NCI-H146 treated with DMSO at 0.1 percent for 48 hours (cell line): Measurements from ENCODE around the gene SSX7.
"Not testable (repeated sequence)": the region's sequence is repeated elsewhere in the genome, so short reads cannot be mapped to it uniquely, and the experiment has no call there.

Experiments
- DNase-seq: peaks from one replicate; lab custom pipeline; 2025; ENCODE audit not compliant: unreplicated experiment; lab: John Stamatoyannopoulos, UW

The SSX7 gene, protein sequence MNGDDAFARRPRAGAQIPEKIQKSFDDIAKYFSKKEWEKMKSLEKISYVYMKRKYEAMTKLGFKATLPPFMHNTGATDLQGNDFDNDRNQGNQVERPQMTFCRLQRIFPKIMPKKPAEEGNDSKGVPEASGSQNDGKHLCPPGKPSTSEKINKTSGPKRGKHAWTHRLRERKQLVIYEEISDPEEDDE

GRCh38 chrX:52654800-52655199, at the start of gene SSX7:
Gene SSX7 (minus strand): TSS chrX:52654900. CDS start chrX:52653472, 1,428 bp downstream.
- DNase-seq = not testable (repeated sequence)

DNA sequence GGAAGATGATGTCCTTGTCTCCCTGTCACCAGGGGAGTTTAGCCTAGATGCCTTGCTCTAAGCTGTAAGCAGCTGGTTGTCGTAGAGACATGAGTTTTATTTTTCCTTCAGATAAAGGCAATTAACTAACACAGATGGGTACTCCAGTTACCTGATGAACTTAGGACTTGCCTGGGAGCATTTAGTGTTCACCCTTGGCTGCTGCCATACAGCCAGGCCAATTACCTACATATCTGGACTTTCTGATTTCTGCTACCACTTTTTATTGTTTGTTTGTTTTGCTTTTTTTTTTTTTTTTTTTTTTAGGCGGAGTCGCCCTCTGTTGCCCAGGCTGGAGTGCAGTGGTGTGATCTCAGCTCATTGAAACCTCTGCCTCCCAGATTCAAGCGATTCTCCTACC, 37.3 kb upstream of the SSX7 start:
- not testable (repeated sequence) for DNase-seq

- not testable (repeated sequence) for DNase-seq
Measured at GRCh38 chrX:52662218-52662617, 7.5 kb upstream of the SSX7 start.

GRCh38 chrX:52655475-52655874, 775 bp upstream of the SSX7 start:
- not testable (repeated sequence) for DNase-seq

GRCh38 chrX:52650676-52651075, 4.0 kb downstream of the SSX7 start:
- not testable (repeated sequence) for DNase-seq

- not testable (repeated sequence) for DNase-seq
Measured at GRCh38 chrX:52648956-52649355, 5.7 kb downstream of the SSX7 start.

GRCh38 chrX:52628483-52628882, 26.2 kb downstream of the SSX7 start:
- DNase-seq = not testable (repeated sequence)

DNA sequence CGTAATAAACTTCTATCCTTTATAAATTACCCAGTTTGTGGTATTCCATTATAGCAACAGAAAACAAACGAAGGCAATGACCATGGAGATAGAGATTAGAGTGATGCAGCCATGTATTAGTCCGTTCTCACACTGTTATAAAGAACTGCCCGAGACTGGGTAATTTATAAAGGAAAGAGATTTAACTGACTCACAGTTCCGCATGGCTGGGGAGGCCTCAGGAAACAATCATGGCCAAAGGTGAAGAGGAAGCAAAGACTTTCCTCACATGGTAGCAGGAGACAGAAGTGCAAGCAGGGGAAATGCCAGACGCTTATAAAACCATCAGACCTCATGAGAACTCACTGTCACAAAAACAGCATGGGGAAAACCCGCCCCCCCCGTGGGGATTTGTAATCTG, 34.0 kb downstream of the SSX7 start:
- DNase-seq = not testable (repeated sequence)

DNA sequence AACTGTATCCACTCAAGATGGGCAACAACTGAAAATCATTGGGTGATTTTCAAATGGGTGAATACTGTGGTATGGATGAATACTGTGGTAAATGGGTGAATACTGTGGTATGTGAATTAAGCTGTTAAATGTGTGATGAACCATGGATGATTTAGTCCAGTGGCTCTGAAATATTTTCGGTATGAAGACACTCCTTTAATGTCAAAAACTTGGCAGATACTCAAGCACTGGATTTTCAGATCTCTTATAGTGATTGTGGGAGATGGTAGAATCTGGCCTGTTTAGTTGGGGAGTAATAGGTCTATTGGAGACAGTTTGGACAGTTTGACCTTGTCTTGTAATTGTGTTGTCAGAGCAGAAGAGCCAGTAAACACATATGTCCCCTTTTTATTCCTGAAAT, 45.7 kb downstream of the SSX7 start:
- DNase-seq = no peak

- not testable (repeated sequence) for DNase-seq
Measured at GRCh38 chrX:52603151-52603550, 51.5 kb downstream of the SSX7 start.

- no peak for DNase-seq
Measured at GRCh38 chrX:52598886-52599285, 55.8 kb downstream of the SSX7 start.

GRCh38 chrX:52594658-52595057, 60.0 kb downstream of the SSX7 start:
- DNase-seq = no peak
